Activated CD4-positive, alpha-beta T cell treated with anti-CD3 and anti-CD28 coated beads for 48 hours (primary cell): ENCODE data around the gene KASH5.

ENCODE experiments used
- DNase-seq: peaks from one replicate; pipeline ENCODE4 v3.0.0-alpha.2; 2020

The KASH5 gene

DNA sequence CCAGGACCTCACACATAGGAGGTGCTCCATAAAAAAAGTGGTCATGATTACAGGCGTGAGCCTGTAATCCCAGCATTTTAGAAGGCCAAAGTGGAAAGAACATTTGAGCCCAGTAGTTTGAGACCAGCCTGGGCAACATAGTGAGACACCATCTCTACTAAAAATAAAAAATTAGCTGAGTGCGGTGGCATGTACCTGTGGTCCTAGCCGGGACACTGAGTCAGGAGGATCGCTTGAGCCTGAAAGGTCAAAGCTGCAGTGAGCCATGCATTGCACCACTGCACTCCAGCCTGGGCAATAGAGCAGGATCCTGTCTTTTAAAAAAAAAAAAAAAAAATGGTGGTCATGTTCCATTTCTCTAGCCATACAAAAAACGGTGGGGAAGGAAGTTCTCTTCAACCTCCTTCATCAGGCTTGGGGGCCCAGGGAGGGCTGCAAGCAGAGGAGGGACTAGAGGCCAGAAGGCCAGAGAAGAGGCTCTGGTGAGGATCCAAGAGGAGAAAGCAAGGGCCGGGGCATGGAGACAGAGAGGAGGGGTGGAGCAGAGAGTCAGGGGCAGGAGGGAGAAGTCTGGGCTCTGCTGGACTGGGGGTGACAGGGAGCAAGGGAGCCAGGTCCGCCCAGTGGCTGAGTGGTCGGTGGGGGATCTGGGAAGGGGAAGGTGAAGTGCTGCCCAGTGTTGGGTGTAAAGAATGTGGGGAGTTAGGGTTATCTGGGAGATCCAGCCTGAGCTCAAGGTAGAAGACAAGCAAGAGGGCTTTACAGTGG lies 8.9 kb downstream of the KASH5 start:
- DNase-seq: no peak

DNA sequence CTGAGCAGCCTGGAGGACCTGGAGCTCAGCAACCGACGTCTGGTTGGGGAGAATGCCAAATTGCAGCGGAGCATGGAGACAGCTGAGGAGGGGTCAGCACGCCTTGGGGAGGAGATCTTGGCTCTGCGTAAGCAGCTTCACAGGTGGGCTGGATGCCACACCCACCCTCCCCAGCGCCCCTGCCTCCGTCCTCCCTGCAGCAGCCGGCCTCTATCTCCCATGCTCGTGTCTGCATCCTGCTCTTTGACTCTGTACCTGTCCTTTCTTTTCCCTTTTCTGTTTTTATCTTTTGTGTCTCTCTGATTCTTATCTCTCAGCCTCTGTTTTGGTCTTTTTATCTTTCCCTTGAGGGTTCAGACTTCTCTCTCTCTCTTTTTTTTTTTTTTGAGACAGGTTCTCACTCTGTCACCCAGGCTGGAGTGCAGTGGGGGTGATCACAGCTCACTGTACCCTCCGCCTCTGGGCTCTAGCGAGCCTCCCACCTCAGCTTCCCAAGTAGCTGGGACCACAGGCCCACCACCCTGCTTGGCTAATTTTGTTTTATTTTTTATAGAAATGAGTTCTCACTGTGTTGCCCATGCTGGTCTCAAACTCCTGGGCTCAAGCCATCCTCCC lies 10.1 kb downstream of the KASH5 start:
- DNase-seq: no peak

DNA sequence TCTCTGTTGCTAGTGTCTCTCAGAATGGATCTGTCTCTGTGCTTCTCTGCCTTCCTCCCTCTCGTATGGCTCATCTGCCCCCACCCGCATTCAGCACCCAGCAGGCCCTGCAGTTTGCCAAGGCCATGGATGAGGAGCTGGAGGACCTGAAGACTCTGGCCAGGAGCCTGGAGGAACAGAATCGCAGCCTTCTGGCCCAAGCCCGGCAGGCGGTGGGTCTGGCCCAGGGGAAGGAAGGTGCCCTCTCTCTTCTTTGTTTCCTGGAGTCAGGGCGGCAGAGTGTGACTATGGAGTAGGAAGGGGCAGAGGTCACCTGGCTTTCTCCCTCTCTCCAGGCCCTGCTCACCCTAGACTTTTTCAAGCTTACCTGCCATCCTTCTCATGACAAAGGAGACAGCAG lies 10.9 kb downstream of the KASH5 start:
- no peak for DNase-seq

DNA sequence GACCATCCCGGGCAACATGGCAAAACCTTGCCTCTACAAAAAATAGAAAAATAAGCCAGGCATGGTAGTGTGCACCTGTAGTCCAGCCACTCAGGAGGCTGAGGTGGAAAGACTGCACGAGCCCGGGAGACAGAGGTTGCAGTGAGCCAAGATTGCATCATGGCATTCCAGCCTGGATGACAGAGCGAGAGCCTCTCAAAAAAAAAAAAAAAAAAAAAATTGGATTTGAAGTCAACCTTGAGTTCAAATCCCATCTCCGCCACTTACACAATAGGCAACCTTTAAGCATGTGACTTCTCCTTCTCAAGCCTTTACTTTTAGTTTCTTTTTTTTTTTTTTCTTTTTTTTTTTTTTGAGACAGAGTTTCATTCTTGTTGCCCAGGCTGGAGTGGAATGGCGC lies 12.0 kb downstream of the KASH5 start:
- no peak for DNase-seq

DNA sequence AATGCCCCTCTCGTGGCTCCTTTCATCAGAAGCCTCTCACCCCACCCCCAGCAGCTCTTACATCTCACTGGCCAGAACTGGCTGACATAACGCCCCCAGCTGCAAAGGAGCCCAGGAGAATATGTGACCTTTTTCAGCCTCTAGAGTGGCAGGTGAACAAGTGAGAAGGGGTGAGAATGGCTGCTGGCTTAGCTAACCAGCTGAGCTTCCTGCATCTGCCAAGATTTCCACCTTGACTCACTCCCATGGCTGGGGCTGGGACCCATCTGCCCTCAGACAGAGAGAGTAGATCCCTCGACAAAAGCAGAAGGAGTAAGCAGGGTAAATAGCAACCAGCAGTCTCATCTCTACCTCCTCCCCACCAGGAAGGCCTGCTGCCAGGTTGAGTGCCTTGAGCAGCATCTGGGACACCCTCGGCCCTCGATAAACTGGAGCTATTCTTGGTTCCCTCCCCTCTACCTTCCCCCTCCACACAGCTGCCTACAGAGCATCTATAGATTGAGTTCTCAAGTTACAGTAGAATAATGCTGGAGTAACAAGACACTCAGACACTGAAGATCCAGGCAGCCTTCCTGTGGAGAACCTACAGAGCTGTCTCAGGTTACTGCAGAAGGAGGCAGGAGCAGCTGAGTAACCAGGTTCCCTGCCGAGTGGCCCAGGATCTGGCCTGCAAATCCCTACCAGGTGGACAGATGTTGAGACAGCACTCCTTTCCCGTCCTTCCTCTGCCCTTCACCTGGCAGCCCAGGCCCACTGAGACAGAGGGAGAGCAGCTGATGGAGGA lies 15.5 kb downstream of the KASH5 start:
- DNase-seq: no peak

DNA sequence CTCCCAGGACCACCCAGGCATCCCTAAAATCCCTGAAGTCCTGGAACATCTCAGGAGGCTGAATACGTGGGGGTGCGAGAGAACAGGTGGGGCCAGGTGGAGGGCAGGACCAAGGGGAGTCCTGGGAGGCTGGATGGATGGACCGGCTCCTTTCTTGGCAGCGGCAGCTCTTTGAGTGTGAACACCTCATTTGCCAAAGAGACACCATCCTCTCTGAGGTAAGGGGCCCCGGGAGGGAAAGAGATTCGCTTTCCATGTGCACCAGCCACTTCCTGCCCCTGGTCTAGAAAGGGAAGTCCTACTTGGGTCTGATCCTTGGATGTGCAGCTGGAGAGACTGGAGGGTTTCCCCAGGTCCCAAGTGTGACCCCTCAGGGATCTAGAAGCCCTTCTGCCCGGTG lies 19.0 kb downstream of the KASH5 start:
- DNase-seq: no peak

DNA sequence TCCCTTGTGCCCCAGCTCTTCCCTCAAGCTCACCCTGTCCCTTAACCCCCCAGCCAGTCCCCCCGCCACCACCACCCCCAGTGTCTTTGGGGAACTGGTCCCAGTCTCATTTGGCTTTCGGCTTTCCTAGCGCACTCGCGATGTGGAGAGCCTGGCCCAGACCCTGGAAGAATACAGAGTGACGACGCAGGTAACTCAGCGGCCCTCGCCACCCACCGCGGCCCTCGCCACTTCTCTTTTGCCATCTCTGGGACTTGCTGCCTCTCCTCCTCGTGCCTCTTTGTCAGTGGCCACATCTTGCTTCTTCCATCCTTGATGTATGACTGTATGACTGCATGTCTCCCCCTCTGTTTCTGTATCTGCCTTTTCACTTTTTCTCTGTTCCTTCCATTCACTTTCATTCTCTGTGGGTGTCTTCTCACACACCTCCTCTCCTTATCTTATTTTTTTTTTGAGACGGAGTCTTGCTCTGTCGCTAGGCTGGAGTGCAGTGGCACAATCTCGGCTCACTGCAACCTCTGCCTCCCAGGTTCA lies 19.5 kb downstream of the KASH5 start:
- DNase-seq: no peak

DNA sequence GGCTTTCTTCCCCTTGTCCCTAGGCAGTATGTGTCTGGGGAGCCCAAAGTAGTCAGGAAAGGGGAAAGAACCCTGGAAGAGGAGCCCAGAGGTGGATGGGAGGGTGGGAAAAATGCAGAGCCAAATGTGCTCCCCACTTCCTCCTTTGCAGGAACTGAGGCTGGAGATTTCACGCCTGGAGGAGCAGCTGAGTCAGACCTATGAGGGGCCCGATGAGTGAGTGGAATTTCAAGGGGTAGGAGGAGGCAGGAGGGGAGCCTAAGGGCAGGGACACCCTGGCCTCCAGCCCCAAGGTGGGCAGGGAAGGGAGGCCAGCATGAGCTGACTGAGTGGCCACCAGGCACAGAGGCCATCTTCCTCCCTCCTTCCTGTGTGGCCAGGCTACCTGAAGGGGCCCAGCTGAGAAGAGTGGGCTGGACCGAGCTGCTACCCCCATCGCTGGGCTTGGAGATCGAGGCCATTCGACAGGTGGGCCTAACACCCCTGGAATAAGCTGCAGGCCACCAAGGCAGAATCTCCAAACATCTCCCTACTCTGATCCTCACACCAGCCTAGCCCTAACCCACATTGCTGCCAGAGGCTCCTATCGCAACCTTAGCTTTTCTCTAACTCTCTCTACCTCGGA lies 20.9 kb downstream of the KASH5 start:
- DNase-seq: no peak

DNA sequence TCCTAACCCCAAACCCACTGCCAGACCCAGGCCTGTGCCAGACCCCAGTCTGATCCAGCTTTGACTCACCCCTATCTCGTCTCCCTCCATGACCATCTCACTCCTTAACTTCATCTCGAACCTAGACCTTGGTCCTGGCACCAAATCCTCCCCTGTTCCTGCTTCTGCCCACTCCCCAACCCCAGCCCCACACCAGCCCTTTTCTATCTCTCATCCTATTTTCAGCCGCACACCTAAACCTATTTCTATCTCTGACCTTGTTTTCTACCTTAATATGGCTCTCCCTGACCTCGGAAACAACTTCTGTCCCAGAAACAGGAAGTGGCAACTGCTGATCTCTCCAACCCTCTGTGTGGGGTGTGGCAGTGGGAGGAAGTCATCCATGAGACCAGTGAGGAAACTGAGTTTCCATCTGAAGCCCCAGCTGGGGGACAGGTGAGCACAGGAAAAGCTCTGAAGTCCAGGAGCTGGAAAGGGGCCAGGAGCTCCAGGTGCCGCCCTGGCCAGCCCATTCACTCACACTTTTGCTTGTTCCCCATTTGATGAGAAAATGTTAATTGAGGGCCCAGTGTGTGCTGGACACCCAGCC lies 21.5 kb downstream of the KASH5 start:
- no peak for DNase-seq

DNA sequence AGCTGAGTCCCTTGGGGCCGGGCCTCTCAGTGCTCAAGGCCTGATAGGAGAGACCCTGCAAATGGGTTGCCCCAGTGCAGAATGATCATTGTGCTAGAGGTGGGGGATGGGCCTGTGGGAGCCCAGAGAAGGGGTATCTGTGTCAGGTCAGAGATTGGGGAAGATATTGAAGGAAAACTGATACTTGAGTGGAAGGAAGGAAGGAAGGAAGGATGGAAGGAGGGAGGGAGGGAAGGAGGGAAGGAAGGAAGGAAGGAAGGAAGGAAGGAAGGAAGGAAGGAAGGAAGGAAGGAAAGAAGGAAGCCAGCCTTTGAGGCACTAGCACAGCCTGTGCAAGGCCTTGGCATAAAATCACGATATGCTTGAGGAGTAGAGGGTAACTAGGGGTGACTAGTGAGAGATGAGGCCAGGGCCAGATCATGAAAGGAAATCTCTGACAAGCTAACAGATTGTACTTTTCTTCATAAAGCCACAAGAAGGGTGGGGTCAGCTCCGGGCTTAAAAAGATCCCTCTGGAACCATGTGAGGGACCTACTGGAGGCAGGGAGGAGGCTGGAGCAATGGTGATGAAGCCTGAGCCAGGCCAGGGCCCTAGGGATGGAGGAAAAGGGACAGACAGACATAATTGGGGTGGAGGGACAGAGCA lies 23.8 kb downstream of the KASH5 start:
- no peak for DNase-seq

DNA sequence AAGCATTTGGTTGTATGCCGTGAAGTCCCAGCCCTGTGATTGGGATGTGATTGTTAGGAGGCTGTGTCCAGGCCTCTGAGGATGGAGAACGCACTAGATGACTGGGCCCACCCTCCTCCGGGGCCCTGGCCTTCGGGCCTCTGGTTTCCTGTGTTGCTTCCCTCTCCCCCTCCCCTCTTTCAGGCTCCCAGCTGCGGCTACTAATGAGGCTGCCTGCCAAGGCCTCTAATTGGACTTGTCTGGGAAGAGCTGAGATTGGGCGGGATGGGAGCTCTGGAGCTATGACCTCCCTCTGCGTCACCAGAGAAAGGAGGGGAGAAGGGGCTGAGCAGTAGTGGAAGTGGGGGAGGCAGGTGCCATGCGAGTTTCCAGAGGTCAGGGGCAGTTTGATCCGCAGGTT lies 25.3 kb downstream of the KASH5 start:
- DNase-seq: no peak

DNA sequence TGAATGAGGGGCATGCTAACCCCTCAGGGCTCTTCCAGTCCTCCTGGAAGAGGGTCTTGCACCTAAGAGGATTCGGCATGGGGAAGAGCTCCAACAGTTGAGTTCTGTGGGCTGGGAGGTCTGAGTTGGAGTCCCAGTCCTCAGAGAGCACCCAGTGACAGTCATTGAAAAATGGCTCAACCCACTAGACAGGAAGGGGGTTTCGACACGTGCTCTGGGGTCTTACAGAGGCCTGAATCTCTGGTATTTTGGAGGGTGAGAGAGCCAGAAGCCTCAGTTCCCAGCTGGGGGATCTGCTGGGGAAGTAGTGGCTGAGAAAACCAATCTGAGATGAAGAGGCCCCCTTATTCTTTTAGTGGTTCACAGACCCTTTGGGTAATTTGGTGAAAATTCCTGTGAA lies 26.2 kb downstream of the KASH5 start:
- DNase-seq: no peak

DNA sequence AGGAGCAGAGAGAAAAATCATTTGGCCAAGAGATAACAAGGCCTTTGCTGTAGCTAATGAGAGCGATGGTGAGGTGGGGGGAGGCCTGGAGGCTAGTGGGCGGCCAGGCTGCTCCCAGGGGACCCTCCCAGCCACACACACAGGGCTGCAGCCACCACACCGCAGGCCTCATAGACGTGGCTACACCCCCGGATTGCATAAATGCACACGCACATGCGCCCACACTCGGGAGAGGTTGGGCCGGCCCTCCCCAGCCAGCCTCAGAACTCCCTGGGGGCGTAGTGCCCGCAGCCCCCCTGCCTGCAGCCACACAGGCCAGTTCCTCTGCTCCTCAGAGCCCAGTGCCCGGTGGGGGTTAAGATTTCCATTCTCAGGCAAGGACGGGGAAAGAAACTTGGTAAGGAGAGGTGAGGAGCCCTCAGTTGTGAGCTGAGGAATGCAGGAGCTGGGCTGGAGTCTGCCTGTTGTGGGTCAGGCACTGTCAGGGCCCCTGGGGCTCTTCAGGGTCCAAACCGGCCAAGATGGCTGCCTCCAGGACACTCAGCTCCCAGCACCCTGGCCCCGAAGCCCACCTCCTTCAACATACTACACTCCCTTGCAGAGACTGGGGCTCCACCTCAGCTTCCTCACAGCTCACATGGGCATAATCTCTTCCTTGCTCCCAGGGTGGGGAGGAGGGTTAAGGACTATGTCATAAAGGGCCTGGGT lies 27.2 kb downstream of the KASH5 start:
- DNase-seq: no peak

DNA sequence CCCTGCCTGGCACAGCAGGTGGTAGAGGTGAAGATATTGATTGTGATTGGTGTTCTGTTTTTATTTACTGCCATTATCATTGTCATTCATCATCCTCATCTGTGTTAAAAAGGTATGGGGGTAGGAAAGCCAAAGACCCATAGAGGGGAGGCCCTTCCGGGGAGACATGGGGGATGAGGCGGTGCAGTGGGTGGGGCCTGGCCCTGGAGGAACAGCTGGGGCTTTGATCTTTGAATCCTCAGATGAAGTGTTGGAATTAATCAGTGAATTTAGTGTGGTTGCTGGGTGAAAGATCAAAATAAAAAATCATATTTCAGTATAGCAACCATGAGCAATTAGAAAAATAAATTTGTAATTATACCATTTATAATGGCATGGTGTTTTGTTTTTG lies 27.8 kb downstream of the KASH5 start:
- no peak for DNase-seq

DNA sequence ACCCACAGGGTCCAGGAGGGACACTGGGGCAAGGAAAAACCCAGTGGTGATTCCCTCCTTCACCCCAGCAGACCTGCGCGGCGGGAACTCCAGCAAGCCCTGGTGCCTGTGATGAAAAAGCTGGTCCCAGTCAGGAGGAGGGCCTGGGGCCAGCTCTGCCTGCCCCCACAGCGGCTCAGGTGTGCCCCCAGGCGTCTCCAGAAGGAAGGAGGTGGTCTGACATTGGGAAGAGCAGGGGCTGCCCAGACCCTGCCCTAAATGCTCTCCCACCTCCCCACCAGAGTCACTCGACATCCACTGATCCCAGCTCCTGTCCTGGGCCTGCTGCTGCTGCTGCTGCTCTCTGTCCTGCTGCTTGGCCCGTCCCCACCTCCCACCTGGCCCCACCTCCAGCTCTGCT lies 29.0 kb downstream of the KASH5 start:
- DNase-seq: no peak

DNA sequence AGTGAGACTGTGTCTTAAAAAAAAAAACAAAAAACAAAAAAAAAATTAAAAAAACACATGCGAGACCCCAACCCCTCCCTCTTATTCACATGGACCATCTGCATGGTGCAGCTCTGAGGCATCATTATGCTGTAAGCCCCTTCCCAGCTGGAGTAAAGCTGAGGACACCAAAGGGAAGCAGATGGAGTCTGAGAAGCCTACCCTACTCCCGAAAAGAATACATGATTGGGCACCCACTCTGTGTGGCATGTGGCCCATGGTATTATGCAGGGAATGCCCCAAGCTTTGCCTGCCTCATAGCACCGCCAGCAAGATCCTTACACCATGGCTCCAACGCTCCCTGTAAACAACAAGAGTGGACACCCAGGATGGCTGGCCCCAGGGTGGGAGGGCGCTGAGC lies 30.5 kb downstream of the KASH5 start:
- no peak for DNase-seq

DNA sequence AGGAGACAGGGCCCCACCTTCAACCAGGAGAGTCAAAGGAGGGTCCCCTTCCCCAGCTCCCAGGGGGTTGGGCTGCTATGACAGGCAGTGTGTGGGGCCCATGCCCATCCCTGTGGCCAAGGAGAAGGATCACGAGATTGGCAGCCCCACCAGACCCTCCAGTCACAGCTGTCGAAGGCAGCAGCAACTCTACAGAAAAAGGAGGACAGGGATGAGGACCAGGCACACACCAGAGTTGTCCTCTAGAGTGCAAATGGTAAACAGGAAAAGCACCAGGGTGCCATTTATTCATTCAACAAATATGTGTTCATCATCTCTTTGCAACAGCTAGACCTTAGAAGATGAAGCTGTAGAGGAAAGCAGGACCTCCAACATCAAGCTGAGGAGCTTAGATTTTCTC lies 31.1 kb downstream of the KASH5 start:
- DNase-seq: no peak

DNA sequence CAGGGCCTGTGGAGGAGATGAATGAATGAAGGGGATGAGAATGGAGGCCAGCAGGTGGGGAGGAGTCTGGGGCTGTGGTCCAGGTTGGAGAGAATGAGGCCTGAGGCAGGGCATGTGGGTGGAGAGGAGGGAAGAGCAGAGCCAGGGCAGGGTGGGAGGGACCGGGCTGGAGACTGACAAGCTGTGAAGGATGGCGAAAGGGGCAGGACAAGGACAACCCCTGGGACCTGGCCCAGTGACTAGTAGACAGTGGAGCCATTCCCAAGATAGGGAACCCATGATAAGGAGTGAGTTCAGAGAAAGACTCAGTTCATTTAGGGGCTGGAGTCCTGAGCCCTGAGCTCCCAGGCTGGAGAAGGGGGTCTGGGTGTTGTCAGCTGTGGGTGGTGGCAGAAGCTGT lies 32.2 kb downstream of the KASH5 start:
- DNase-seq: no peak

DNA sequence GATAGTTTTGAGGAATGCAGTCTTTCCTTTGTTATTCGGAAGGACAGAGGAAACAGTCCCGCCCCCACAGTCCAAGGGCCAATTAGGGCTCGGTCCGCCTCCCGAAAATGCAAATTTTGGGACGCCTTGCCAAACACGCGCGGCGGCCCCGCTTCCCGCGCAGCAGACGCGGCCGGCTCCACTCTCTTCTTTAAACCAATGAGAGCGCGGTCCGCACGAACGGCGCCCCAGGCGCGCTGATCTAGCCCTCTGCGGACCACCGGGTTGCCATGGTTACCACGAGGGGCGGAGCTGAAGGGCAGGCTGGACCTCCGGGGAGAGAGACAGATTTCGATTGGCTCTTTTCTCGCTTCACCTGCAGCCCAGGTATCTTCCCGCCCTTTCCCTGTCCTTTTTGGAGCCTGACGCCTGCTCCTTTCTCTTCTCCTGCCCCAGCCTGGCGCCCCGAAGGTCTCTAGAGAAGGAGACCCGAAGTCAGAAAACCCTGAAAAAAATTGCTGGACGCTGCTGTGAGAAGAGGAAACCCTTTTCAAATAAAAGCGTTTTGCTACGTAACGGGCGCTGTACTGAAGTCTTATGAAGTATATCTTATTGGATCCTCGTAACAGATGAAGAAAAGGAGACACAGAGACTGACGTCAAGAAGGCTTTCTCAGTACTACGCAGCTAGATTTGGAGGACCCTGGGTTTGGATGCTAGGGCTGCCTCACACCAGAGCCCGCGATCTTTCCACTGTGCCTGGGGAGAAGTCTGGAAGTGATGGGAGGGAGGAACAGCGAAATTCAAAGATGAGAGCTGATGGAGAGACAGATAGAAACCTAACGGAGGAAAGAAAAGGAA lies 33.2 kb downstream of the KASH5 start:
- DNase-seq: peak; percentile 72

DNA sequence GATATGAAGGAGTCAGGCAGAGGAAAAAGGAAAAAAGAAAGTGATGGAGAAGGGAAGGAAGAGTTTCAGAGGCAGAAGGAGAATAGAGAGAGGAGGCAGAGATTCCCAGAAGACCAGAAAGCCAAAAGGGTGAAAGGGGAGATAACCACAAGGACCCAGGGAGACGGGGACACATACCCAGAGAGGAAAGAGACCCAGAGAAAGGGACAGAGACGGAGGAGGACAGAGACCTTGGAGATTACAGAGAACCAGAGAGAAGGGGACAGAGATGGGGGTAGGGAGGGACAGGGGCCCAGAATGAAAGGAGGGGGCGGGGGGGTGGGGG lies 33.8 kb downstream of the KASH5 start:
- no peak for DNase-seq
